K562 (cell line): ENCODE data around the gene C9. TPM values are rescaled to one million over a fixed set of nuclear protein-coding genes. Genes with fewer than 3 reads are reported as not detected.

Experiments
- ATAC-seq: fragments of 200-7000 bp; cut with Tn5 transposase; 3 replicates; pipeline ENCODE4 v1.9.1; 2020; ENCODE audit warnings: moderate library complexity
- BruUV-seq: library from RNA; stranded (reverse); fragments of 400-500 nt; replicated peaks from 2 replicates; lab custom pipeline; 2021; lab: Mats Ljungman, UMichigan
- CTCF ChIA-PET: fragments of 300-600 bp; formaldehyde crosslinking; extraction: SDS; loops from one replicate; lab custom pipeline; 2021; ENCODE audit warnings: low intra/inter-chr PET ratio; lab: Yijun Ruan, JAX
- POLR2A ChIA-PET: fragments of 300-600, 350-650 bp; sonication (Branson Sonifier 250); formaldehyde crosslinking; extraction: SDS; loops from one replicate; lab custom pipeline; 2021; ENCODE audit warnings: antibody characterized with exemption, inconsistent platforms; lab: Yijun Ruan, JAX
- DNase-seq, 4 experiments: peaks; one replicate each; pipeline versions ENCODE4 v3.0.0 to v3.0.0-alpha.2; 2011 to 2018; ENCODE audit warnings: low spot score in 3 of 4, mixed read lengths in 3 of 4; ENCODE audit errors: extremely low read depth in 1 of 4
- FAIRE-seq: peaks from 2 replicates; lab custom pipeline; 2011; peaks lifted over from hg19 to GRCh38; lab: Jason Lieb, UNC
- H2AFZ ChIP-seq: 2 replicates; pipeline ENCODE4 v1.6.0; 2011; ENCODE audit warnings: low read depth, low read length, control low read depth, inconsistent platforms
- H3K27ac ChIP-seq: fragments of 200-600 bp; 3 replicates; pipeline ENCODE4 v1.8.0; 2011; ENCODE audit warnings: low read depth, mild to moderate bottlenecking, control low read depth, inconsistent platforms, low read length, moderate library complexity, mixed read lengths; ENCODE audit errors: extremely low read depth
- H3K27me3 ChIP-seq, 2 experiments: fragments of 300-600 bp in 1 of 2; 2 replicates in 1 of 2; 3 replicates in 1 of 2; pipeline versions ENCODE4 v1.6.0 to v1.8.0; 2011; ENCODE audit warnings: inconsistent platforms in 2 of 2, low read length in 2 of 2, mild to moderate bottlenecking in 1 of 2, mixed read lengths in 1 of 2, moderate library complexity in 1 of 2; ENCODE audit not compliant: control insufficient read depth in 2 of 2, insufficient read depth in 2 of 2
- H3K36me3 ChIP-seq: fragments of 300-600 bp; 3 replicates; pipeline ENCODE4 v1.8.0; 2011; ENCODE audit warnings: mild to moderate bottlenecking, low read length, inconsistent platforms; ENCODE audit not compliant: control insufficient read depth, insufficient read depth
- H3K4me1 ChIP-seq, 2 experiments: fragments of 200-600 bp in 1 of 2; replicated peaks in 1 of 2; 2 replicates in 1 of 2; 3 replicates in 1 of 2; pipeline versions ENCODE4 v1.5.1 to v1.8.0; 2011; ENCODE audit warnings: inconsistent platforms in 2 of 2, low read length in 2 of 2, mild to moderate bottlenecking in 1 of 2, mixed read lengths in 1 of 2, moderate library complexity in 1 of 2; ENCODE audit not compliant: control insufficient read depth in 2 of 2, insufficient read depth in 2 of 2
- H3K4me2 ChIP-seq: 2 replicates; pipeline ENCODE4 v1.6.1; 2011; ENCODE audit warnings: low read length, control low read depth, inconsistent platforms, mixed read lengths; ENCODE audit not compliant: insufficient read depth
- H3K4me3 ChIP-seq: fragments of 200-600 bp; sonication (generic), shearing (Covaris generic); 2 replicates; pipeline ENCODE4 v1.5.1; 2016; ENCODE audit warnings: control low read depth, inconsistent platforms
- H3K79me2 ChIP-seq: fragments of 200-600 bp; 3 replicates; pipeline ENCODE4 v1.8.0; 2011; ENCODE audit warnings: low read length, inconsistent platforms; ENCODE audit not compliant: control insufficient read depth, insufficient read depth
- H3K9ac ChIP-seq, 2 experiments: 2 replicates each; pipeline versions ENCODE4 v1.6.0 to v1.6.1; 2011; ENCODE audit warnings: low read depth in 2 of 2, low read length in 2 of 2, control low read depth in 1 of 2, inconsistent platforms in 1 of 2, mild to moderate bottlenecking in 1 of 2, mixed read lengths in 1 of 2; ENCODE audit not compliant: insufficient read depth in 1 of 2
- H3K9me1 ChIP-seq: one replicate; pipeline ENCODE4 v1.6.0; 2011; ENCODE audit warnings: inconsistent platforms, mild to moderate bottlenecking, low read length, moderate library complexity; ENCODE audit not compliant: control insufficient read depth, insufficient read depth
- H3K9me3 ChIP-seq: replicated peaks from 2 replicates; pipeline ENCODE4 v1.5.1; 2011; ENCODE audit warnings: low read depth, low read length, inconsistent platforms; ENCODE audit not compliant: control insufficient read depth, insufficient read depth
- H4K20me1 ChIP-seq: replicated peaks from 2 replicates; pipeline ENCODE4 v1.6.1; 2011; ENCODE audit warnings: low read length, inconsistent platforms, mixed read lengths; ENCODE audit not compliant: control insufficient read depth, insufficient read depth
- BMI1 ChIP-seq: fragments of 150-350 bp; IDR thresholded peaks from 2 replicates; pipeline ENCODE4 v1.6.1; 2014; ENCODE audit warnings: low read length
- CBFA2T3 ChIP-seq: fragments of 450-650 bp; IDR thresholded peaks from 2 replicates; pipeline ENCODE4 v1.6.1; 2017
- GMEB1 ChIP-seq: fragments of 250-450 bp; sonication (Bioruptor Pico); IDR thresholded peaks from 2 replicates; pipeline ENCODE4 v1.4.0; 2020; ENCODE audit warnings: mild to moderate bottlenecking
- NFXL1 ChIP-seq: fragments of 450-650 bp; formaldehyde crosslinking; IDR thresholded peaks from 2 replicates; pipeline ENCODE4 v1.4.0; 2021; ENCODE audit warnings: mild to moderate bottlenecking
- SNAPC5 ChIP-seq: fragments of 250-450 bp; sonication (Bioruptor Pico); IDR thresholded peaks from 2 replicates; pipeline ENCODE4 v1.8.0; 2021; ENCODE audit warnings: moderate library complexity, mild to moderate bottlenecking, inconsistent platforms
- TAL1 ChIP-seq: fragments of 450-650 bp; IDR thresholded peaks from 2 replicates; pipeline ENCODE4 v1.6.1; 2016; ENCODE audit warnings: mild to moderate bottlenecking
- TCF3 ChIP-seq: sonication (generic); formaldehyde crosslinking; IDR thresholded peaks from 2 replicates; pipeline ENCODE4 v1.4.0; 2020; ENCODE audit warnings: mild to moderate bottlenecking, missing genetic modification reagents
- TFAP4 ChIP-seq: sonication (generic); formaldehyde crosslinking; IDR thresholded peaks from 2 replicates; pipeline ENCODE4 v1.8.0; 2022; ENCODE audit warnings: missing genetic modification reagents, mild to moderate bottlenecking, moderate library complexity, borderline replicate concordance
- ZNF239 ChIP-seq: fragments of 250-450 bp; sonication (Bioruptor Pico); IDR thresholded peaks from 2 replicates; pipeline ENCODE4 v1.4.0; 2020; ENCODE audit warnings: mild to moderate bottlenecking
- ZNF277 ChIP-seq: fragments of 250-450 bp; sonication (Bioruptor Pico); IDR thresholded peaks from 2 replicates; pipeline ENCODE4 v1.8.0; 2022; ENCODE audit warnings: inconsistent platforms, mild to moderate bottlenecking, moderate library complexity, borderline replicate concordance
- in situ Hi-C: fragments of 300-500 bp; cut with MboI; formaldehyde crosslinking; loops from 4 replicates; pipeline ENCODE4 v1.15.0; 2018; ENCODE audit warnings: inconsistent platforms, mixed read lengths
- intact Hi-C: fragments of 100-400 bp; cut with micrococcal nuclease; formaldehyde crosslinking; loops from 2 replicates; pipeline ENCODE4 v1.14.2; 2022
- polyA plus RNA-seq, 8 experiments: library from polyadenylated mRNA; depleted of rRNA in 4 of 8; stranded (reverse) in 5 of 8; unstranded in 3 of 8; fragments of >200 nt; fragmentation: Nextera tagmentation in 2 of 8; fragmentation: Illumina TruSeq in 1 of 8; extraction: Ambion mirVana in 2 of 8; extraction: Trizol in 1 of 8; gene quantifications; 2 replicates each; pipeline versions ENCODE4 v1.2.1 to v1.2.3, GENCODE V29; 2011 to 2014; ENCODE audit warnings: inconsistent platforms in 1 of 8, missing spikeins in 1 of 8
- total RNA-seq, 7 experiments: library from RNA; depleted of rRNA in 6 of 7; stranded (reverse); fragments of >200 nt in 6 of 7; fragmentation: Illumina TruSeq in 2 of 7; extraction: Trizol in 2 of 7; gene quantifications; 2 replicates each; pipeline versions ENCODE4 v1.2.1 to v1.2.3, GENCODE V29; 2011 to 2021; ENCODE audit warnings: low replicate concordance in 1 of 7

C9 gene
- total and polyA plus RNA-seq, 9 of the 15 experiments (the other 6 are each of a cell fraction or from before 2014, with no cell fraction given): 0.08 to 0.38 TPM; not detected in 7

- FAIRE-seq (no peak), DNase-seq (no peak), ATAC-seq (no peak)
- no peak overlapping the region for H3K27ac ChIP-seq
- H3K9ac ChIP-seq: no peak overlapping the region
- ChIA-PET CTCF (no interaction called here), POLR2A (interaction anchor here (0.9 kb wide), 1 partner anchor 10 kb away, joined by 4 read pairs; no protein-coding TSS in a partner anchor)
- no peak overlapping the region for H3K4me3 ChIP-seq
- H3K27me3 ChIP-seq: no peaks in the 10 kb centered on the region
- no TSS peak for BruUV-seq
- H3K9me1 ChIP-seq: no peaks in the 10 kb centered on the region
- 0 out of 2 replicates have a peak overlapping the region, but pooled peaks have one; percentile 10 for H2AFZ ChIP-seq
- no peaks in the 10 kb centered on the region for H4K20me1 ChIP-seq
- H3K9me3 ChIP-seq: no peaks in the 10 kb centered on the region
- H3K79me2 ChIP-seq: no peaks in the 10 kb centered on the region
- H3K4me2 ChIP-seq: no peak overlapping the region
- intact Hi-C loops (no loop called here), in situ Hi-C loops (no loop called here)
- H3K36me3 ChIP-seq: no peaks in the 10 kb centered on the region
- no peaks in the 10 kb centered on the region for H3K4me1 ChIP-seq
- no peak for TF ChIP-seq ZNF277 (CRISPR knock-in tag)
- TF ChIP-seq NFXL1: no peak
- 0 out of 2 replicates have a peak, but pooled peaks have one; percentile 11 for TF ChIP-seq TAL1
- TF ChIP-seq BMI1: no peak
- TF ChIP-seq GMEB1 (CRISPR knock-in tag): no peak
- TF ChIP-seq SNAPC5 (CRISPR knock-in tag): no peak
- peak; percentile 43; the same call in 1 of the 2 replicates for TF ChIP-seq TCF3
- peak; percentile 31 for TF ChIP-seq CBFA2T3
- no peak for TF ChIP-seq TFAP4
- TF ChIP-seq ZNF239 (CRISPR knock-in tag): no peak
Observed at GRCh38 chr5:39260095-39260494, 104.2 kb downstream of the C9 start.
